ENCODE measurements around the gene UQCRQ. TPM values are rescaled to one million over a fixed set of nuclear protein-coding genes. Genes with fewer than 3 reads are reported as not detected.

Gene UQCRQ
- total and polyA plus RNA-seq, 9 donors, result 91.4 to 231 (median 220) TPM

- 85 to 88% (median 86%) methylated on average over 4 of the region's 4 CpGs for WGBS, 3 donors
- Histone ChIP-seq H3K27ac (no peak overlapping the region), H3K36me3 (no peaks in the 10 kb centered on the region), H3K9me3 (no peaks in the 10 kb centered on the region), H3K27me3 (no peaks in the 10 kb centered on the region), H3K4me3 (no peak overlapping the region), H3K4me1 (ENCODE audit: insufficient read depth) (no peaks in the 10 kb centered on the region)
- no peak for TF ChIP-seq EP300 (IDR thresholded peaks at IDR 0.05)
- TF ChIP-seq CTCF (IDR thresholded peaks at IDR 0.05), result no peak
- TF ChIP-seq POLR2A (IDR thresholded peaks at IDR 0.05), result no peak
- intact Hi-C loops (cut with DNase I), result no loop called here
- DNase-seq, result no peak
Measured at GRCh38 chr5:132901036-132901435, 34.6 kb downstream of the UQCRQ start.

GRCh38 chr5:132901730-132902129 lies 35.3 kb downstream of the UQCRQ start:
- no peak for TF ChIP-seq POLR2A (IDR thresholded peaks at IDR 0.05)
- no peak for TF ChIP-seq EP300 (IDR thresholded peaks at IDR 0.05)
- no peak for TF ChIP-seq CTCF (IDR thresholded peaks at IDR 0.05)
- Histone ChIP-seq H3K9me3 (no peaks in the 10 kb centered on the region), H3K27ac (no peak overlapping the region), H3K36me3 (no peaks in the 10 kb centered on the region), H3K4me1 (ENCODE audit: insufficient read depth) (no peaks in the 10 kb centered on the region), H3K4me3 (no peak overlapping the region), H3K27me3 (no peaks in the 10 kb centered on the region)
- DNase-seq, result no peak
- intact Hi-C loops (cut with DNase I), result no loop called here
- WGBS, 3 donors, result 32 to 73% (median 59%) methylated on average over 3 of the region's 3 CpGs

- no peak for TF ChIP-seq EP300 (IDR thresholded peaks at IDR 0.05)
- no peak for TF ChIP-seq POLR2A (IDR thresholded peaks at IDR 0.05)
- no peak for TF ChIP-seq CTCF (IDR thresholded peaks at IDR 0.05)
- peaks cover 1% of the 10 kb centered on the region for H3K4me1 ChIP-seq (ENCODE audit: insufficient read depth)
- no peak for DNase-seq
Measured at GRCh38 chr5:132905938-132906337, 39.5 kb downstream of the UQCRQ start.

GRCh38 chr5:132907161-132907560 lies 40.7 kb downstream of the UQCRQ start:
- WGBS, 3 donors, result 97 to 99% (median 99%) methylated on average over 2 of the region's 2 CpGs

More at GRCh38 chr5:132905938-132906337, 39.5 kb downstream of the UQCRQ start:
- no peaks in the 10 kb centered on the region for H3K9me3 ChIP-seq
- no peaks in the 10 kb centered on the region for H3K36me3 ChIP-seq
- no peak overlapping the region for H3K4me3 ChIP-seq
- no peaks in the 10 kb centered on the region for H3K27me3 ChIP-seq
- H3K27ac ChIP-seq, result no peak overlapping the region
- WGBS, 3 donors, result 78 to 91% (median 81%) methylated on average over 2 of the region's 2 CpGs
- intact Hi-C loops (cut with DNase I), result no loop called here

More at GRCh38 chr5:132907161-132907560, 40.7 kb downstream of the UQCRQ start:
- H3K27me3 ChIP-seq, result no peaks in the 10 kb centered on the region
- no peak overlapping the region for H3K4me3 ChIP-seq
- intact Hi-C loops (cut with DNase I), result no loop called here
- H3K36me3 ChIP-seq, result no peaks in the 10 kb centered on the region
- H3K4me1 ChIP-seq (ENCODE audit: insufficient read depth), result peaks cover 1% of the 10 kb centered on the region
- TF ChIP-seq EP300 (IDR thresholded peaks at IDR 0.05), result no peak
- no peak for TF ChIP-seq POLR2A (IDR thresholded peaks at IDR 0.05)
- TF ChIP-seq CTCF (IDR thresholded peaks at IDR 0.05), result no peak
- DNase-seq, result no peak
- H3K27ac ChIP-seq, result no peak overlapping the region
- no peaks in the 10 kb centered on the region for H3K9me3 ChIP-seq

All from ovary (tissue), 9 donors.